GM20431 (cell line): Measurements from ENCODE around the gene GALNT10.

Experiments used
- in situ Hi-C: fragments of 300-500 bp; cut with MseI, MboI; formaldehyde crosslinking; loops from one replicate; pipeline ENCODE4 v1.15.0; 2020; ENCODE audit warnings: low sequenced_read_pairs; ENCODE audit not compliant: unreplicated experiment

Gene GALNT10

DNA sequence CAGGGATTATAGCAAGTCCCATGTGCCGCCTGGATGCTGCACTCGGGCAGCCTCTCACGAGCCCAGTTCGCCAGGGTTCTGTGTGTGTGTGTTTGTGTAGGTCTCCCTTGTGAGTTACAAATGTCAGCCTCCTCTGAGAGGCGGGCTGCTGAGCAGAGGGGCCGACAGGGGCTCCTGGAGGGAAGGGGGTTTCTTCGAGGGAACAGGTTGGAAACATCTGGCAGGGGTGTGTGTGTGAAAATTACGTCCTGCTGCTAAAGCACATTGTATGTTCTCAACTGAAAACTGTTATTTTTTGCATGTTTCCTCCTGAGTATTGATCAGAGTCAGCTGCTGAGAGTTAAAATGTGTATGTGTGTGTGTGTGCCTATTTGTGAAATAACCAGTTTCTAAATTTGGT is 9.7 kb downstream of the GALNT10 start:
- in situ Hi-C loops, result no loop called here

DNA sequence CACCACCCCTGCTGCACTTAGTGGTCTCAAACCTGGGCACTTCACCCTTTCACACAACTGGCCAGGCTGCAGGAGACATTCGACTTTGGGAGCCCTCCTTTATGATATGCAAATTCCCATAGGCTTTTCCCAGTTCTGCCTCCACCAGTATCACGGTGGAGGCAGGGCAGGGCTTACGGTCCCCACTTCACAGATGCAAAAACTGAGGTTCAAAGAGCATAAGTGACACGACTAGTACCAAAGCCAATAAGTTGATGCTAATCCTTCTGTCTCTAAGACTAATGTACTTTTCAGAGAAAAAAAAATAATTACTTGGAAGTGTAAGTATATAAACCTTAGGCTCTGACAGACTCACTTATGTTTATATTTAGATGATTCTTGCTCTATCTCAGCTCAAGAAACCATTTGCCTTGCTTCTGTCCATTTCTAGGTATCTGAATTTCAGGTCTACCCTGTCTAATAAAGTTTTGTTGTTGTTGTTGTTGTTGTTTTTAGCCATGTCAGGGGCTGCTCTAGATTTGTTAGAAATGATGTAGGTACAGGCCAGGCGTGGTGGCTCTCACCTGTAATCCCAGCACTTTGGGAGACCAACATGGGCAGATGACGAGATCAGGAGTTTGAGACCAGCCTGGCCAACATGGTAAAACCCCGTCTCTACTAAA is 10.7 kb downstream of the GALNT10 start:
- in situ Hi-C loops, result no loop called here

DNA sequence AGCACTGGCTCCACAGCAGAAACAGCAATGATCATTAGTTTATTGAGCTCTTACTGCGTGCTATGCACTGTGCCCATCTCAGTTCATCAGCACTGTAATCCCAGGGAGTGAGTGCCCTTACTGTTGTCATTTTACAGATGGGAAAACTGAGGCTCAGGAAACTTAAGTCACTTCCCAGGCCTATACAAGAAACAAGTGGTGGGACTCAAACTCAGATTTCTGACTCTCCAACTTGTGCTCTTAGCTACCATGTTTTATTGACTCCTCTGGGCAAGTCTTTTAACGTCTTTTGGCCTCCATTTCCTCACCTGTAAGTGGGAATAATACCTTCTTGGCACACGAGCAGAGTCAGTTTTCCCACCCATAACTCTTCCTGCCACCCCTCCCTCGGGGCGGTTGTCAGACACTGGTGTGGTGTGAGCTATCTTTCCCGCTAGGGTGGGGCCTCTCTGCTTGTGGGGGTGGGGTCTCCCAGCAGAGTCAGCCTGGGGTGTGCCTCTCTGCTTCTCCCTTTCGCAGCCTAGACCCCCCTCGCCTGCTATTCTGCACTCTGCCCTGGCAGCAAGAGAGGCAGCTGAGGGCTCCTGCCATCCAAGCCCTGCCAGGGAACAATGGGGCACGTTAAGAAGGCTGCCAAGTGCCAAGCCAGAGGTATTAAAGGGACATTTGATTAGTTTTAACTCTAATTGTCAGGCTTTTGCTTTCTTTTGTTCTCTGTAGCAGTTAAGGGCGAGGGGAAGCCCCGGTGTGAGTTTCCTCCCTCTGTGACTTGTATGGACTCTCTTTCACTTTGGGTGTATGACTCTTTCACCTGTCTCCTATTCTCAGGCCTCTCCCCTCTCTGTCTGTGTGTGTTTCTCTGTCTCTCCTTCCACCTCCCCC is 12.1 kb downstream of the GALNT10 start:
- in situ Hi-C loops, result no loop called here

DNA sequence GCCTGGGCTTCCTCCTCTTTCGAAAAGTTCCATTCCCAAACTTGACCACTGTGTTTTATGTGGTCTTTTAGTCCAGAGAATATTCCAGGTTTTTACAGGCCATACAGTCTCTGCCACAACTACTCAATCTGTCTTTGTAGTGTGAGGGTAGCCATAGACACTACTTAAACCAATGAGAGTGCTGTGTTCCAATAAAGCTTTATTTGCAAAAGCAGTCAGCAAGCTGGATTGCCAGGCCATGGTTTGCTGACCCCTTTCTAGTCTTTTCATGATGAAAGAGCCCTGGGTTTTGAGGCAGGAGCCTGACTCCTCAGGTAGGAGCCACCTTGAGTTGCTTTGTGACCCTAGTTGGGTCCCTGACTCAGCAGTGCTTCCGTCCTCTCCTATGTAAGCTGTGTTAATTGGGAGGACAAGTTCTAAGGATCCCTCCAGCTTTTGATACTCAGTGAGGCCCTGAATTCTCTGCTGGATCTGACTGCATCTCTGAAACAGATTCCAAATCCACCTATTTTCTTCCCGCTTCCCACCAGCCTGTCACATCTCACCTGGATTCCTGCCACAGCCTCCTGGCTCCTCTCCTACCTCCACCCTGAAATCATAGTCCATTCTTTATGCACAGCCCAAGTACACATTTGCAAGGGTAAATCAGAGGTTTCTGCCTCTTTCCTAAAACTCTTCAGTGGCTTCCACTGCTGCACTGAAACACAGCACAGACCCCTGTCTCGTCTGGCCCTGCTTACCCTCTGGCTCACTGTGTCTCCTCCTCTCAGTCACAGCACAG is 13.5 kb downstream of the GALNT10 start:
- in situ Hi-C loops, result no loop called here

DNA sequence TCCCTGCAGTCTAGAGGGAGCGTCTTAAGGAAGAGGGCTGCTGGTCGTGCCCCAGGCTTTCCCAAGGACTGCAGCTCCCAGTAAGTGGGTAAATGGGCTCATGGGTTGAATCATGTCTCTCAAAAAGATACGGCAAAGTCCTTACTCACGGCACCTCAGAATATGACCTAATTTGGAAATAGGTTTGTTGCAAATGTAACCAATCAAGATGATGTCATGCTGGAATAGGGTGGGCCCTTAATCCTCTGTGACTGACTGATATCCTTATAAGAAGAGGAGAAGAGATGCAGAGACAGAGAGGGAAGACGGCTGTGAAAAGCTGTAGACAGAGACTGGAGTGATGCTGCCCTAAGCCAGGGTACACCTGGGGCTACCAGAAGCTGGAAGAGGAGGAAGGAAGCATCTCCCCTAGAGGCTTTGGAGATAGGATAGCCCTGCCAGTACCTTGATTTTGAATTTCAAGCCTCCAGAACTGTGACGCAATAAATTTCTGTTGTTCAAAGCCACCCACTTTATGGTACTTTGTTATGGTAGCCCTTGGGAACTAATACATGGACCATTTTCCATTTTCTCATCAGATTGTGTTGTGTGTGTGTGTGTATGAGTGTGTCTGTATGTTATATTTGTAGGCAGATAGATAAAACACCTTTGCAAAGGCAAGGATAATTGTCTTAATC is 15.0 kb downstream of the GALNT10 start:
- in situ Hi-C loops, result no loop called here

DNA sequence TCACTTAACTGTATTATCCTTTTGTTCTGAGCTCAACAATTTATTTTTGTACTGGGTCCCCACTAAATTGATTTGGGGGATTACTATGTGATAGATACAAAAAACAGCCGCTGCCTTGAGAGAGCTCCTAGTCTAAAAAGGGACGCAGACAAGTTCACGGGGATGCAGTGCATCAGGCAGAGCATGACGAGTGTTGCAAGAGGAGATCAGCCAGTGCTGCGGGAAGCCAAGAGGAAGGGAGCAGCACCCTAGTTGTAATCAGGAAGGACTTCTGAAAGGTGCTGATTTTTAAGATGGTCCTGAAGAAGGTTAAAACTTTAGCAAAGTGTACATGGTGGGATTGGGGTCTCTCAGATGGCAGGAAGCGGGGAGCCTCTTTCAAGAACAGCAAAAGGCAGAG is 15.8 kb downstream of the GALNT10 start:
- in situ Hi-C loops, result no loop called here

DNA sequence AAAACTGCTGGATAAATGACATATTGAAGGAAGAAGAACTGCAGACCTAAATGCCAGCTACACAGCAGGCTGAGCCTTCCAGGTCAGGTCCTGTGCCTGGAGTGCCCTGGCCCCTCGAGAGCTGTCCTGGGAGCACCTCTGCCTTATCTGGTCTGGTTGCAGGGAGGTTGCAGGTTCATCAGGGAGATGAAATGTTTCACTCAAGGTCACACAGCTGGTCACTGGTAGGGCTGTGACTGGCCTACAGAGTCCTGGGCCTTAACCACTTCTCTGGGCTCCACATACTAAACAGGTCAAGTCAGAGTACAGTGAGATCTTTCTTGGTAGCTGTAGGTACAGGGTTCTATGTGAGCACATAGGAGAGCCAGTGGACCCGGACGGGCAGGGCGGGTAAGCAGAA is 16.7 kb downstream of the GALNT10 start:
- in situ Hi-C loops, result no loop called here

DNA sequence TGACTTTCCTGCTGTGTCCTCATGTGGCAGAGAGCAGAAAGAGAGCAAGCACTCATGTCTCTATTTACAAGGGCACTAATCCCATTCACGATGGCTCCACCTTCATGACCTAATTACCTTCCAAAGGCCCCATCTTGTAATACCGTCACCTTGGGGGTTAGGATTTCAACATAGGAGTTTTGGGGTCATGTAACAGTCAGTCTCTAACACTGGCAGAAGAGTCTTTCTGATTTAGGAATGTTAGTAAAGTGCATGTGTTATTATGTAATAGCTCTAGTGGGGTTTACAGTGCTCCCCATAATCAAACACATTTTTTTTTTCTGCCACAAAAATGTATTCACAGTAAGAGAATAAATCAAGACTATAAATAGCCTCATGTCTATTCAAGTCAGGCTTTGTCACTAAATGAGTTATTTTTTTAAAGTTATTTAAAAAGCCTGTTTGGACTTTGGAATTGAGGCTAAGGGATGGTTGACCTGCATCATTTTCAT is 19.1 kb downstream of the GALNT10 start:
- in situ Hi-C loops, result no loop called here

DNA sequence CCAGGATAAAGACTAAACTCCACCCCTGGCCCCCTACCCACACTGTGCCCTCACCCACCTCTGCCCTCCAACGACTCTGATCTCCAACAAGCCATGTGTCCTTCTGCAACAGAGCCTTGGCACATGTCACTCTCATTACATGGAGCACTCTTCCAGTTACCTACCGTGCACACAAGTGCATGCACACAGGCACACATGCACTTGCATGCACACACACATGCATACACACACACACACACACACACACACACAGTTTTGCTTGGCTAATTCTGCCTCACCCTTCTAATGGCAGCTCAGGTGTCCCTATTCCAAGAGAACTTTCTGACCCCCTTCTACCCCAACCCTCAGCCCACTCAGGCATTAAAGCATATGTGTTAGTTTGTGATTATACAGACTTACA is 19.6 kb downstream of the GALNT10 start:
- in situ Hi-C loops, result no loop called here

DNA sequence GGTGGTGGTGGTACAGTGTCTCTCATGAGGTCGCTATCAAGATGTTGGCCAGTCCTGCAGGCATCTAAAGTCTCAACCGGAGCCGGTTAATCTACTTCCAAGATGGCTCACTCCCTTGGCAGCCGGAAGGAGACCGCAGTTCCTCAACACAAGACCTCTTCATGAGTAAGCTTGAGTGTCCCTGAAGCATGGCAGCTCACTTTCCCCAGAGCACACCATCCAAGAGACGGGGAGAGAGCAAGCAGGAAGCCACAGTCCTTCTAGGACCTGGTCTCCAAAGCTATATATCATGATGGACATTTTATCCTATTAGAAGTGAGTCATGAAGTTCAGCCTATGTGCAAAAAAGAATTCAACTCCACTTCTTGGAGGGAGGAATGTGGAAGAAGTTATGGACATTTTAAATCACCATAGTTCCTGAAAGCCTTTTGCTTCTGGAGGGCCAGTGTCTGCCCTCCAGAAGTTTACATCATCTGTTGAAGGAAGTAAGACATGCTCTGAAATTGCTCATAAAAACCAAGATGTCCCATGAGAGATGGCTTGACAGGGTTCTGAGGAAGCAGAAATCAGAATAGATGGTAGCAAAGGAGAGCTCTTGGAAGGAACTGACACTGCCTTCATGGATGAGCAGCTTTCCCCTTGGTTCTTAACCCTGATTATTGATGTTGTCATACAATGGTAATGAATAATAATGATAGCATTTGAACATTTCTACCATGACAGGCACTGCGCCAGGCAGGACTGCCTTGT is 21.3 kb downstream of the GALNT10 start:
- in situ Hi-C loops, result no loop called here

DNA sequence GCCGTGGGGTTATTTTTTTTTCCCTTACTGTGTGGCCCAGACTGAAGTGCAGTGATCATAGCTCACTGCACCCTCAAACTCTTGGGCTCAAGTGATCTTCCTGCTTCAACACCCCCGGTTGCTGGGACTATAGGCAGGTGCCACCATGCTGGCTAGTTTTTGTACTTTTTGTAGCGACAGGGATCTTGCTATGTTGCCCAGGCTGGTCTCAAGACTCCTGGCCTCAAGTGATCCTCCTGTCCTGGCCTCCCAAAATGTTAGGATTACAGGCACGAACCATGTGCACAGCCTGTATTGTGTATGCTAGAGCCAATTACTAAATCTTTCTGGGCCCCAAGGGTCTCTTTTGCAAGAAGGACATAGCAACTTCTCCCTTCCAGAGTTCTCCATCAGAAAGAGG is 23.1 kb downstream of the GALNT10 start:
- in situ Hi-C loops, result no loop called here

DNA sequence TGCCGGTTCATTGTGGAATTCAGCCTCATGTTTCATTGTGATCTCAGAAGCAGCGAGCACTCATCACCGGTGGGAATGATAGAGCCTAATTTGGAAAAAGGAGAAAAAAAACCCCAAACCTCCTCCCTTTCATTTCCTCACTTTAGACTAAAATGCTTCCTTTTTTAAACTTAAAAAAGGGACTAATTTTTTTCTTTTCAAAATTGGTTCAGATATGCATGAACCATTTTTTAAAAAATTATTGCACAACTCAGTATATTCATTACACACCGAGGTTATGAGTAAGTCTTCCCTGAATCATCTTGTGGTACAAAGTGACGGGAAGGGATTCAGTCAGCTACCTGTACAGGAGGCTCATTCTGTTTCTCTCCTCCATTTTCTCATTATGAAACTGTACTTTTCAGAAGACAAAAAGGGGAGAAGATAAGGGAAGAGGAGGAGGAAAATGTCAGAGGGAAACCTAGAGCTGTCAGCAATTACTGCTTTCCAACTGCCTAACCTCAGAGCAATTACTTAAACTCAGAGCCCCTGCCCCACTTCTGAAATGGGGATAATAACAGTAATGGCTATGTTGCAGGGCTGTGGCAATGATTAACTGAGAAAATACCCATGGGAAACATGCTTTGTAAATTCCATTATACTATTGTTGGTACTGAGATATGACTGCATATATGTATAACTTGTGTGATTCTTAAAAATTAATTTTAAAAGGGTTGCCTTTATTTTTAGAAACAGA is 24.0 kb downstream of the GALNT10 start:
- in situ Hi-C loops, result no loop called here

DNA sequence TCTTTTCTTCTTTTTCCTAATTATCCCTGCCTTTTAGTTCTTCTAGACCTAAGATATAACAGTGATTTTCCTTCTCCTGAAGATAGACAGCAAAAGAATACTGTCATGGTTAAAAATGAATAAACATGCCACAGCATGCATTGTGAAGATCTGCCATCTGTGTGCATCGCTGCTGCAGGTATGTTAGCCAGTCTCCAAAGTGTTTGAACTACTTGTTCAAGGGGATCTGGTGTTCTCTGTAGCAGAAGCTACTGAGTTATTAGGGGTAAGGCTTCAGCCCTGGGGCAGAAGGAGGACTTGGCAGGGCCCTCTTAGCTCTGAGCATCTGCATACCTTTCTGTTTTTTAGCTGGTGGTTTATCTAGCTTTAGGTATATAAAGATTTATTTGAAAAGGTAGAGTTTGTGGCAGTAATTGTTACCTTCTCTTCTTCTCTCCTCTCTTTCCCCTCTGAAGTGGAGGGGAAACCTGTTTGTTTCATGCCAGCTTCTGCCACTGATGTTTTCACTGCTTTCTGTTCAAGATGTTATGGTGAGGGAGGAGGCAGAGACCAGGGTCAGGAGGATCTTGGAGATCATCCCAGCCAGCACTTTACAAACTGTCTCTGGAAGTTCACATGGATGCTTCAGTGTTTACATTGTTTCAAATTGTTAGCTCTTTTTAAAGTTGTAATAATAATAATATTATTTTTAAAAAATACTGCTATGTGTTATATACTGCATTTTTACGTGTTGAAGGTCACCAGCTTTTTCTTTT is 25.2 kb downstream of the GALNT10 start:
- in situ Hi-C loops, result no loop called here

DNA sequence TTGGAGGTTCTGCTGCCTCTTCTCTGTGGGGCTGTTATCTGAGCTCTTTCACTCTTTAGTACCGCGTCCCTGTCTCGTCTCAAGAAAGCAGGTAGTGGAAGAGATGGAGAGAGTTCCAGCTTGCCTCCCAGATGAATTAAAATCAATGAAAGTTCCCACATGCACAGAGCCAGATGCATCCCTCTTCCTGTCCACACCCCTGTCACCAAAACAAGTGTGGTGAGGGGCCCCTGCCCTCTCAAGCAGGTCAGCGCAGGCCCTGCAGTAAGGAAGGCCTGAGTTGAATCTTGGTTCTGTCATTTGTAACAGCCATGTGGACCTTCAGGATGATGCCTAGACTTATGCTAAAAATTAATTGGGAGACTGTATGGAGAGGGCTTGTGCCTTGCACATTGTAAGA is 26.9 kb downstream of the GALNT10 start:
- in situ Hi-C loops, result no loop called here

DNA sequence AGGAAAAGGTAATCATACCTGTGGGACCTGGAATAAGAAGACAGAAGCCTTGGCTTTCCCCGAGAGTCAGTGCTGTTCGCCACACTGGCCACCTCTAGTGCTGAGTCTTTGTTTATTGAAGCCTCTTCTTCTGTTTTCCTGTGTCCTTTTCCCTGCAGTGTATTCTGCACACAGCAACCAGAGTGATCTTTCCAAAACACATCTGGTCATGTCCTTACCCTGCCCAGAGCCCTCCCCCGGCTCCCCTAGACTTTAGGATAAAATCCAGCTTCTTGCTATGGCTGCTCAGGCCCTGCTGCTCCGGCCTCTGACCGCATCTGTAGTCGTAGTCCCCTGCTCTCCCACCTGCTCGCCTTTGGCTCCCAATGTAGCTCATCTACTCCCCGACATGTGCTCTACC is 28.3 kb downstream of the GALNT10 start:
- in situ Hi-C loops, result no loop called here

DNA sequence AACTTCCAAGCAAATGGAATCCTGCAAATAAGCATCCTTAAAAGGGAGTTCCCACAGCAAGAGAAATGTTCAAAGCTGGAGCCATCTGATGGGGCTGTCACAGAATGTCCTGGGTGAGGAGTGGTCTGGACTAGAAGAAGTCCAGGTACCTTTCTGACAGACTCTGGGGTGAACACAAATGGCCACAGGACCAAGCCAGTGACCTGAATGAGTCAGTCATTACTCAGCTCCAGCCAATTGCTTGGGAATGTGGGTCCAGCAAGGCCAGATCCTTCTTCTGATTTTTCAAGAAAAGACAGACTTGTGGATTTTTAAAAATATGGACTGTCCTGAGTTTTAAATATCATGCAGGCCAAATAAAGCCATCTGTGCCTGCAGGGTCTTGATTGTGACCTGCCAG is 30.1 kb downstream of the GALNT10 start:
- in situ Hi-C loops, result no loop called here

DNA sequence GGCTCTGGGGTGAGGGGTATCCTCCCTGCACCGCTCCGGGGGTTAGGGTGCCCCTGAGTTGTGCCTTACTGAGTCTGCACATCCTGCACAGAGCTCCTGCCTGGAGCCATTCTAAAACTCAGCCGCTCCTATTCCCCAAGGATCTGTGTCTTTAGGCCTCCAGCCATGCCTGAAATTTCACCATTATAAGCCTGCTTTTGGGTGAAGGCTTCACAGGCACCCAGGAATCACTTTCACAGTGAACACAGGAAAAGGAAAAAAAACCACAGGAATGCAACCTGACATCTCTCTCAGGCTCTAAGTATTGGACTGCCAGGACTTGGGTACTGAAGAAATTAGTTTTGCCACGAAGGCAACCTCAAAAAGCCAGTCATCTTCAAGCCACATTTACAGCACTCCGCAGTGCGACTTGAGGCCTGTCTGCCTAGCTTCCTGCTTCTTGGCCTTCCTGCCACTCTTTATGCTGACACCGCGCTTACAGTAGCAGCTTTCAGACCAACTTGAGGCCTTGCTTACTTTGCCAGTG is 30.9 kb downstream of the GALNT10 start:
- in situ Hi-C loops, result no loop called here

DNA sequence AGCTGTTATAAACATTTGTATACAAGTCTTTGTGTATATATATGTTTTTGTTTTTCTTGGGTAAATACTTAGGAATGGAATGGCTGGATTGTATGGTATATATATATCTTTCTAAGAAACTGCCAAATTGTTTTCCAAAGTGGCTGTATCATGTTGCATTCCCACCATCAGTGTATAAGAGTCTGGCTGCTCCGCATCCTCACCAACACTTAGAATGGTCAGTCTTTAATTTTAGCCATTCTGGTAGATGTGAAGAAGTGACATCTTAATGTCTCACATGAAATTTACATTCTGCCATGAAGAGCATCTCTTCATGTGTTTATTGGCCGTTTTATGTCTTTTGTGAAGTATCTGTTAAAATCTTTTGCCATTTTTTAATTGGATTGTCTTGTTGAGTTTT is 31.9 kb downstream of the GALNT10 start:
- in situ Hi-C loops, result no loop called here
